Measurements from ENCODE around the gene ACSF2. TPM values are rescaled to one million over a fixed set of nuclear protein-coding genes. Genes with fewer than 3 reads are reported as not detected.

Gene ACSF2
- total and polyA plus RNA-seq, 2 donors from 2014 or later = 44.4 to 404 TPM

- Histone ChIP-seq H3K27ac (ENCODE audit: low read depth in 2 of 2, low read length in 2 of 2) (no peak overlapping the region), H3K9me3 (ENCODE audit: control insufficient read depth in 2 of 3, insufficient read depth in 1 of 3, low read length in 3 of 3) (no peaks in the 10 kb centered on the region), H3K4me3 (ENCODE audit: low read length in 3 of 3) (no peak overlapping the region), H3K27me3 (ENCODE audit: control insufficient read depth, insufficient read depth, low read length) (no peaks in the 10 kb centered on the region), H3K4me1 (ENCODE audit: control insufficient read depth in 2 of 3, insufficient read depth in 2 of 3, low read depth in 1 of 3, low read length in 3 of 3) (peaks cover 0 to 6% (median 5%) of the 10 kb centered on the region in 3 donors), H3K36me3 (ENCODE audit: control insufficient read depth in 2 of 3, insufficient read depth in 3 of 3, low read length in 3 of 3) (peaks cover 0 to 27% (median 11%) of the 10 kb centered on the region in 3 donors), H3K9ac (ENCODE audit: low read length in 3 of 3) (no peak overlapping the region)
- DNase-seq = no peak
- intact Hi-C loops (cut with DNase I) = no loop called here
- no peak for FAIRE-seq
- TF ChIP-seq, protein P1, sequence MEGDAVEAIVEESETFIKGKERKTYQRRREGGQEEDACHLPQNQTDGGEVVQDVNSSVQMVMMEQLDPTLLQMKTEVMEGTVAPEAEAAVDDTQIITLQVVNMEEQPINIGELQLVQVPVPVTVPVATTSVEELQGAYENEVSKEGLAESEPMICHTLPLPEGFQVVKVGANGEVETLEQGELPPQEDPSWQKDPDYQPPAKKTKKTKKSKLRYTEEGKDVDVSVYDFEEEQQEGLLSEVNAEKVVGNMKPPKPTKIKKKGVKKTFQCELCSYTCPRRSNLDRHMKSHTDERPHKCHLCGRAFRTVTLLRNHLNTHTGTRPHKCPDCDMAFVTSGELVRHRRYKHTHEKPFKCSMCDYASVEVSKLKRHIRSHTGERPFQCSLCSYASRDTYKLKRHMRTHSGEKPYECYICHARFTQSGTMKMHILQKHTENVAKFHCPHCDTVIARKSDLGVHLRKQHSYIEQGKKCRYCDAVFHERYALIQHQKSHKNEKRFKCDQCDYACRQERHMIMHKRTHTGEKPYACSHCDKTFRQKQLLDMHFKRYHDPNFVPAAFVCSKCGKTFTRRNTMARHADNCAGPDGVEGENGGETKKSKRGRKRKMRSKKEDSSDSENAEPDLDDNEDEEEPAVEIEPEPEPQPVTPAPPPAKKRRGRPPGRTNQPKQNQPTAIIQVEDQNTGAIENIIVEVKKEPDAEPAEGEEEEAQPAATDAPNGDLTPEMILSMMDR (IDR thresholded peaks at IDR 0.05; ENCODE audit: borderline replicate concordance, extremely low read depth, insufficient read depth) = no peak
Observed at GRCh38 chr17:50458701-50459676, 33.0 kb downstream of the ACSF2 start.

- no peak for DNase-seq
- no peak for FAIRE-seq
- no peaks in the 10 kb centered on the region for H3K27me3 ChIP-seq (ENCODE audit: control insufficient read depth, insufficient read depth, low read length)
- H3K9me3 ChIP-seq (ENCODE audit: control insufficient read depth in 2 of 3, insufficient read depth in 1 of 3, low read length in 3 of 3) = no peaks in the 10 kb centered on the region
- H3K36me3 ChIP-seq (ENCODE audit: control insufficient read depth in 2 of 3, insufficient read depth in 3 of 3, low read length in 3 of 3) = peaks cover 0 to 28% (median 11%) of the 10 kb centered on the region in 3 donors
- peaks cover 0 to 6% (median 5%) of the 10 kb centered on the region in 3 donors for H3K4me1 ChIP-seq (ENCODE audit: control insufficient read depth in 2 of 3, insufficient read depth in 2 of 3, low read depth in 1 of 3, low read length in 3 of 3)
- TF ChIP-seq, protein P1 (IDR thresholded peaks at IDR 0.05; ENCODE audit: borderline replicate concordance, extremely low read depth, insufficient read depth) = no peak
- intact Hi-C loops (cut with DNase I) = no loop called here
- no peak overlapping the region for H3K4me3 ChIP-seq (ENCODE audit: low read length in 3 of 3)
- no peak overlapping the region for H3K9ac ChIP-seq (ENCODE audit: low read length in 3 of 3)
- H3K27ac ChIP-seq (ENCODE audit: low read depth in 2 of 2, low read length in 2 of 2) = no peak overlapping the region
Observed at GRCh38 chr17:50459756-50460155, 33.7 kb downstream of the ACSF2 start.

- TF ChIP-seq, protein P1 (IDR thresholded peaks at IDR 0.05; ENCODE audit: borderline replicate concordance, extremely low read depth, insufficient read depth) = no peak
- H3K27me3 ChIP-seq (ENCODE audit: control insufficient read depth, insufficient read depth, low read length) = no peaks in the 10 kb centered on the region
Observed at GRCh38 chr17:50460831-50461526, 35.0 kb downstream of the ACSF2 start.

More at GRCh38 chr17:50460831-50461526, 35.0 kb downstream of the ACSF2 start:
- peaks cover 0 to 6% (median 5%) of the 10 kb centered on the region in 3 donors for H3K4me1 ChIP-seq (ENCODE audit: control insufficient read depth in 2 of 3, insufficient read depth in 2 of 3, low read depth in 1 of 3, low read length in 3 of 3)
- intact Hi-C loops (cut with DNase I) = no loop called here
- H3K9me3 ChIP-seq (ENCODE audit: control insufficient read depth in 2 of 3, insufficient read depth in 1 of 3, low read length in 3 of 3) = no peaks in the 10 kb centered on the region
- FAIRE-seq (no peak), DNase-seq (no peak)
- H3K4me3 ChIP-seq (ENCODE audit: low read length in 3 of 3) = no peak overlapping the region
- no peak overlapping the region for H3K27ac ChIP-seq (ENCODE audit: low read depth in 2 of 2, low read length in 2 of 2)
- no peak overlapping the region for H3K9ac ChIP-seq (ENCODE audit: low read length in 3 of 3)
- peaks cover 0 to 27% (median 9%) of the 10 kb centered on the region in 3 donors for H3K36me3 ChIP-seq (ENCODE audit: control insufficient read depth in 2 of 3, insufficient read depth in 3 of 3, low read length in 3 of 3)

All from kidney (tissue), 14 donors.